CD8-positive, alpha-beta memory T cell (primary cell): ENCODE data around the gene CAB39L. TPM values are rescaled to one million over a fixed set of nuclear protein-coding genes. Genes with fewer than 3 reads are reported as not detected.
A peak's percentile ranks its signal among the peaks of the same experiment; 100 is the strongest.

Experiments
- CTCF ChIA-PET: fragments of 350-600 bp; sonication (Branson Sonifier 250); formaldehyde crosslinking; loops from one replicate; lab custom pipeline; 2021; ENCODE audit warnings: antibody characterized with exemption; lab: Charles Lee
- POLR2A ChIA-PET: fragments of 350-600 bp; sonication (Branson Sonifier 250); formaldehyde crosslinking; loops from one replicate; lab custom pipeline; 2021; ENCODE audit warnings: antibody characterized with exemption; lab: Charles Lee
- DNase-seq, 5 donors: peaks; one replicate each; pipeline versions ENCODE4 v3.0.0 to v3.0.0-alpha.2; 2020 to 2022; ENCODE audit warnings: mixed read lengths in 1 of 5
- H3K27ac ChIP-seq: one replicate; pipeline ENCODE4 v1.7.0; 2013; ENCODE audit warnings: low read depth, mild to moderate bottlenecking, low read length, moderate library complexity
- H3K27me3 ChIP-seq: 2 replicates; pipeline ENCODE4 v1.7.0; 2013; ENCODE audit warnings: low read length, mild to moderate bottlenecking; ENCODE audit not compliant: insufficient read depth, poor library complexity, severe bottlenecking
- H3K36me3 ChIP-seq: 2 replicates; pipeline ENCODE4 v1.7.0; 2013; ENCODE audit warnings: mild to moderate bottlenecking, low read length, moderate library complexity; ENCODE audit not compliant: insufficient read depth
- H3K4me1 ChIP-seq: 2 replicates; pipeline ENCODE4 v1.7.0; 2013; ENCODE audit warnings: mild to moderate bottlenecking, low read length, moderate library complexity; ENCODE audit not compliant: insufficient read depth
- H3K4me3 ChIP-seq: 2 replicates; pipeline ENCODE4 v1.7.0; 2013; ENCODE audit warnings: mild to moderate bottlenecking, low read length
- H3K9me3 ChIP-seq: 2 replicates; pipeline ENCODE4 v1.7.0; 2013; ENCODE audit warnings: mild to moderate bottlenecking, low read length
- H3K27ac Mint-ChIP-seq, 8 donors: one replicate each; pipeline ENCODE4 v1.8.0; 2020 to 2021; ENCODE audit warnings: mixed read lengths in 8 of 8, mild to moderate bottlenecking in 6 of 8, inconsistent platforms in 3 of 8, moderate library complexity in 3 of 8
- H3K27me3 Mint-ChIP-seq, 2 donors: one replicate each; pipeline ENCODE4 v1.8.0; 2020 to 2021; ENCODE audit warnings: mixed read lengths in 2 of 2, mild to moderate bottlenecking in 1 of 2, moderate library complexity in 1 of 2
- H3K36me3 Mint-ChIP-seq, 3 donors: one replicate each; pipeline ENCODE4 v1.8.0; 2020 to 2021; ENCODE audit warnings: mixed read lengths in 3 of 3, inconsistent platforms in 1 of 3, mild to moderate bottlenecking in 1 of 3
- H3K4me1 Mint-ChIP-seq, 3 donors: one replicate each; pipeline ENCODE4 v1.8.0; 2020 to 2021; ENCODE audit warnings: mixed read lengths in 3 of 3, inconsistent platforms in 1 of 3, mild to moderate bottlenecking in 1 of 3
- H3K4me3 Mint-ChIP-seq, 7 donors: one replicate each; pipeline ENCODE4 v1.8.0; 2020 to 2021; ENCODE audit warnings: mixed read lengths in 7 of 7, mild to moderate bottlenecking in 6 of 7, moderate library complexity in 4 of 7, inconsistent platforms in 2 of 7
- H3K9me3 Mint-ChIP-seq, 5 donors: one replicate each; pipeline ENCODE4 v1.8.0; 2020 to 2022; ENCODE audit warnings: mixed read lengths in 5 of 5, mild to moderate bottlenecking in 3 of 5, moderate library complexity in 2 of 5, inconsistent platforms in 1 of 5
- polyA plus RNA-seq: library from polyadenylated mRNA; unstranded; fragments of 300-500 nt; fragmentation: Illumina TruSeq; gene quantifications from one replicate; pipeline ENCODE4 v1.2.3, GENCODE V29; 2021
- total RNA-seq, 2 experiments: library from RNA; stranded (reverse); gene quantifications; one replicate each; pipeline ENCODE4 v1.2.3, GENCODE V29; 2021

CAB39L gene
- total and polyA plus RNA-seq, 3 experiments from 2014 or later: 4.7 to 7.4 (median 5.8) TPM

- Histone ChIP-seq H3K27me3 (no peaks in the 10 kb centered on the region), H3K4me3 (no peak overlapping the region), H3K27ac (no peak overlapping the region), H3K36me3 (no peaks in the 10 kb centered on the region), H3K4me1 (peaks cover 20% of the 10 kb centered on the region), H3K9me3 (no peaks in the 10 kb centered on the region)
- CTCF ChIA-PET: no interaction called here
- POLR2A ChIA-PET: no interaction called here
- H3K27ac Mint-ChIP-seq: no peak overlapping the region
- peaks cover 10 to 20% (median 18%) of the 10 kb centered on the region in 3 donors for H3K4me1 Mint-ChIP-seq
- H3K4me3 Mint-ChIP-seq: no peak overlapping the region
- no peak for DNase-seq
- no peaks in the 10 kb centered on the region for H3K9me3 Mint-ChIP-seq
- peaks cover 1 to 7% of the 10 kb centered on the region in 2 donors for H3K27me3 Mint-ChIP-seq
- peaks cover 0 to 6% (median 5%) of the 10 kb centered on the region in 3 donors for H3K36me3 Mint-ChIP-seq
Observed at GRCh38 chr13:49373716-49374115, 70.1 kb downstream of the CAB39L start.

GRCh38 chr13:49371943-49372613 is 71.8 kb downstream of the CAB39L start:
- peak in 2 of 5 donors; percentile 49 to 64 for DNase-seq
- peaks cover 0 to 6% (median 5%) of the 10 kb centered on the region in 3 donors for H3K36me3 Mint-ChIP-seq
- H3K9me3 ChIP-seq: no peaks in the 10 kb centered on the region
- ChIA-PET CTCF (no interaction called here), POLR2A (interaction anchor here (0.6 kb wide), 1 partner anchor 603 kb away, joined by 8 read pairs; no protein-coding TSS in a partner anchor)
- H3K4me3 Mint-ChIP-seq: peak overlapping the region in 3 of 7 donors; percentile 4 to 46 (median 7)
- H3K4me1 Mint-ChIP-seq: peaks cover 10 to 20% (median 18%) of the 10 kb centered on the region in 3 donors
- no peak overlapping the region for H3K4me3 ChIP-seq
- H3K27me3 ChIP-seq: no peaks in the 10 kb centered on the region
- no peaks in the 10 kb centered on the region for H3K36me3 ChIP-seq
- peak overlapping the region in 3 of 8 donors; percentile 10 to 48 (median 41) for H3K27ac Mint-ChIP-seq
- peaks cover 1 to 7% of the 10 kb centered on the region in 2 donors for H3K27me3 Mint-ChIP-seq
- H3K9me3 Mint-ChIP-seq: no peaks in the 10 kb centered on the region
- peaks cover 20% of the 10 kb centered on the region for H3K4me1 ChIP-seq
- H3K27ac ChIP-seq: no peak overlapping the region

- ChIA-PET POLR2A (no interaction called here), CTCF (no interaction called here)
- peaks cover 0 to 5% (median 1%) of the 10 kb centered on the region in 3 donors for H3K36me3 Mint-ChIP-seq
- no peak overlapping the region for H3K27ac Mint-ChIP-seq
- H3K27me3 ChIP-seq: no peaks in the 10 kb centered on the region
- no peak overlapping the region for H3K27ac ChIP-seq
- H3K9me3 ChIP-seq: no peaks in the 10 kb centered on the region
- no peaks in the 10 kb centered on the region for H3K9me3 Mint-ChIP-seq
- no peak for DNase-seq
- no peak overlapping the region for H3K4me3 ChIP-seq
- peaks cover 20% of the 10 kb centered on the region for H3K4me1 ChIP-seq
- no peaks in the 10 kb centered on the region for H3K36me3 ChIP-seq
- peaks cover under 1 to 3% of the 10 kb centered on the region in 2 donors for H3K27me3 Mint-ChIP-seq
- H3K4me1 Mint-ChIP-seq: peaks cover 10 to 20% (median 18%) of the 10 kb centered on the region in 3 donors
- H3K4me3 Mint-ChIP-seq: no peak overlapping the region
Observed at GRCh38 chr13:49370371-49370770, 73.5 kb downstream of the CAB39L start.

GRCh38 chr13:49369866-49370265 is 74.0 kb downstream of the CAB39L start:
- H3K27ac Mint-ChIP-seq: peak overlapping the region in 1 of 8 donors; percentile 12
- no peak overlapping the region for H3K4me3 Mint-ChIP-seq
- peaks cover 2 to 5% (median 5%) of the 10 kb centered on the region in 3 donors for H3K36me3 Mint-ChIP-seq
- POLR2A ChIA-PET: no interaction called here
- no peaks in the 10 kb centered on the region for H3K36me3 ChIP-seq
- no peak overlapping the region for H3K27ac ChIP-seq
- CTCF ChIA-PET: interaction anchor here (1.1 kb wide), 1 partner anchor 65 kb away, joined by 3 read pairs; no protein-coding TSS in a partner anchor
- no peaks in the 10 kb centered on the region for H3K9me3 ChIP-seq
- peaks cover 10 to 20% (median 18%) of the 10 kb centered on the region in 3 donors for H3K4me1 Mint-ChIP-seq
- no peak for DNase-seq
- H3K27me3 ChIP-seq: no peaks in the 10 kb centered on the region
- peaks cover 0 to 3% (median 0%) of the 10 kb centered on the region in 5 donors for H3K9me3 Mint-ChIP-seq
- H3K4me3 ChIP-seq: no peak overlapping the region
- H3K4me1 ChIP-seq: peaks cover 20% of the 10 kb centered on the region
- H3K27me3 Mint-ChIP-seq: peaks cover 0 to 3% of the 10 kb centered on the region in 2 donors

GRCh38 chr13:49368688-49369087 is 75.2 kb downstream of the CAB39L start:
- Histone ChIP-seq H3K27me3 (no peaks in the 10 kb centered on the region), H3K27ac (no peak overlapping the region), H3K9me3 (peaks cover under 1% of the 10 kb centered on the region), H3K36me3 (no peaks in the 10 kb centered on the region), H3K4me3 (no peak overlapping the region), H3K4me1 (peaks cover 20% of the 10 kb centered on the region)
- DNase-seq: no peak
- peaks cover 4 to 11% (median 8%) of the 10 kb centered on the region in 5 donors for H3K9me3 Mint-ChIP-seq
- POLR2A ChIA-PET: no interaction called here
- H3K4me1 Mint-ChIP-seq: peaks cover 10 to 19% (median 18%) of the 10 kb centered on the region in 3 donors
- peaks cover 9 to 17% (median 12%) of the 10 kb centered on the region in 3 donors for H3K36me3 Mint-ChIP-seq
- H3K27me3 Mint-ChIP-seq: peaks cover 0 to 3% of the 10 kb centered on the region in 2 donors
- H3K4me3 Mint-ChIP-seq: no peak overlapping the region
- no peak overlapping the region for H3K27ac Mint-ChIP-seq
- CTCF ChIA-PET: no interaction called here

GRCh38 chr13:49367640-49368422 is 76.0 kb downstream of the CAB39L start:
- no peak overlapping the region for H3K27ac ChIP-seq
- no peak overlapping the region for H3K27ac Mint-ChIP-seq
- peaks cover 5% of the 10 kb centered on the region for H3K9me3 ChIP-seq
- H3K36me3 Mint-ChIP-seq: peaks cover 11 to 24% (median 12%) of the 10 kb centered on the region in 3 donors
- no peaks in the 10 kb centered on the region for H3K36me3 ChIP-seq
- POLR2A ChIA-PET: no interaction called here
- H3K4me1 Mint-ChIP-seq: peaks cover 9 to 13% (median 12%) of the 10 kb centered on the region in 3 donors
- no peaks in the 10 kb centered on the region for H3K27me3 ChIP-seq
- no peak overlapping the region for H3K4me3 Mint-ChIP-seq
- CTCF ChIA-PET: no interaction called here
- DNase-seq: no peak
- peaks cover 14% of the 10 kb centered on the region for H3K4me1 ChIP-seq
- peaks cover 8 to 17% (median 16%) of the 10 kb centered on the region in 5 donors for H3K9me3 Mint-ChIP-seq
- peaks cover 0 to 3% of the 10 kb centered on the region in 2 donors for H3K27me3 Mint-ChIP-seq
- no peak overlapping the region for H3K4me3 ChIP-seq

GRCh38 chr13:49366841-49367240 is 77.0 kb downstream of the CAB39L start:
- no peak overlapping the region for H3K4me3 Mint-ChIP-seq
- Histone ChIP-seq H3K4me1 (peaks cover 6% of the 10 kb centered on the region), H3K9me3 (peaks cover 5% of the 10 kb centered on the region), H3K27me3 (no peaks in the 10 kb centered on the region), H3K27ac (no peak overlapping the region), H3K4me3 (no peak overlapping the region), H3K36me3 (no peaks in the 10 kb centered on the region)
- H3K27ac Mint-ChIP-seq: peak overlapping the region in 1 of 8 donors; percentile 29
- H3K4me1 Mint-ChIP-seq: peaks cover 2 to 3% (median 2%) of the 10 kb centered on the region in 3 donors
- no peak for DNase-seq
- H3K27me3 Mint-ChIP-seq: peaks cover 0 to 3% of the 10 kb centered on the region in 2 donors
- ChIA-PET POLR2A (no interaction called here), CTCF (no interaction called here)
- H3K36me3 Mint-ChIP-seq: peaks cover 14 to 32% (median 14%) of the 10 kb centered on the region in 3 donors
- peaks cover 11 to 23% (median 19%) of the 10 kb centered on the region in 5 donors for H3K9me3 Mint-ChIP-seq
